DOHH2 (cell line): ENCODE results near the gene CFAP77.

Experiments
- H3F3A ChIP-seq: fragments of 200-600 bp; sonication (generic), shearing (Covaris generic); 2 replicates; pipeline ENCODE4 v1.6.0; 2016; ENCODE audit warnings: antibody characterized with exemption, mild to moderate bottlenecking; ENCODE audit not compliant: control insufficient read depth, insufficient read depth
- H3K27ac ChIP-seq: fragments of 200-600 bp; sonication (generic); 2 replicates; pipeline ENCODE4 v1.5.1; 2014; ENCODE audit warnings: low read depth, mild to moderate bottlenecking, low read length, moderate library complexity
- H3K27me3 ChIP-seq: fragments of 200-600 bp; sonication (generic); 2 replicates; pipeline ENCODE4 v1.6.1; 2014; ENCODE audit warnings: mild to moderate bottlenecking, low read length, mixed read lengths; ENCODE audit not compliant: control insufficient read depth
- H3K36me3 ChIP-seq: fragments of 200-600 bp; sonication (generic); 2 replicates; pipeline ENCODE4 v1.6.1; 2014; ENCODE audit warnings: mild to moderate bottlenecking, low read length, moderate library complexity, mixed read lengths; ENCODE audit not compliant: control insufficient read depth
- H3K4me1 ChIP-seq: fragments of 200-600 bp; sonication (generic); 2 replicates; pipeline ENCODE4 v1.6.1; 2014; ENCODE audit warnings: mild to moderate bottlenecking, low read length, mixed read lengths; ENCODE audit not compliant: control insufficient read depth
- H3K4me2 ChIP-seq: fragments of 200-600 bp; sonication (generic); 2 replicates; pipeline ENCODE4 v1.6.0; 2014; ENCODE audit warnings: mild to moderate bottlenecking, low read length, moderate library complexity
- H3K4me3 ChIP-seq: fragments of 200-600 bp; sonication (generic); 2 replicates; pipeline ENCODE4 v1.5.1; 2014; ENCODE audit warnings: mild to moderate bottlenecking, low read length, mixed read lengths
- H3K79me2 ChIP-seq: fragments of 200-600 bp; sonication (generic); 2 replicates; pipeline ENCODE4 v1.6.1; 2014; ENCODE audit warnings: mild to moderate bottlenecking, low read length, mixed read lengths; ENCODE audit not compliant: control insufficient read depth
- H3K9me2 ChIP-seq: fragments of 200-600 bp; sonication (generic); replicated peaks from 2 replicates; pipeline ENCODE4 v1.6.1; 2014; ENCODE audit warnings: mild to moderate bottlenecking, low read length, mixed read lengths; ENCODE audit not compliant: control insufficient read depth
- H3K9me3 ChIP-seq: fragments of 200-600 bp; sonication (generic); 2 replicates; pipeline ENCODE4 v1.6.1; 2014; ENCODE audit warnings: antibody characterized with exemption, low read length, mixed read lengths; ENCODE audit not compliant: control insufficient read depth, insufficient read depth
- H4K20me1 ChIP-seq: fragments of 200-600 bp; sonication (generic); 2 replicates; pipeline ENCODE4 v1.6.0; 2014; ENCODE audit warnings: low read depth, mild to moderate bottlenecking, antibody characterized with exemption, low read length, moderate library complexity; ENCODE audit not compliant: control insufficient read depth, insufficient read depth
- CTCF ChIP-seq: fragments of 200-600 bp; sonication (generic); IDR thresholded peaks from one replicate; pipeline ENCODE4 v1.5.1; 2014; ENCODE audit warnings: antibody characterized with exemption, mild to moderate bottlenecking, low read depth, low read length; ENCODE audit not compliant: poor library complexity, severe bottlenecking
- EZH2phosphoT487 ChIP-seq: fragments of 200-600 bp; sonication (generic); IDR thresholded peaks from 2 replicates; pipeline ENCODE4 v1.6.1; 2017; ENCODE audit warnings: borderline replicate concordance, mild to moderate bottlenecking, antibody characterized with exemption, low read length, moderate library complexity, mixed read lengths

The CFAP77 gene

DNA sequence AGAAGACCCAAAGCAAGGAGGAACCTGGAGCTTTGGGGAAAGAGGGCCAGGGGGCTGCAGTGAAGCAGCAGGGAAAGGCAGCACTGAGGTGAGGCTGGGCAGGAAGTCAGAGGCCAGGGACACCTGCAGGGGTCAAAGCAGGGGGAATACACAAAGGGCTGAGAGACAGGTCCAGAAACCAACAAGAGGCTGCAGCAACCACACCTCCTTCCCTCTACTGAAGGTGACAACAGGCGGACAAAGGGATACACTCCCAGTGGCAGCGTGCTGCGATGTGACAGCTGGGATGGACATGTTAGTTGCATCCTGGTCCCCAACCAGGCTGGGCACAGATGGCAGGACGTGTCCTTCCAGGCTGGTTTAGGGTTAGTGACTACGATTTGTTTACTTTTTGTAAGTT lies 12.6 kb downstream of the CFAP77 start:
- no peak overlapping the region for H3K4me2 ChIP-seq
- H4K20me1 ChIP-seq, result no peaks in the 10 kb centered on the region

GRCh38 chr9:132423503-132423902 lies 13.5 kb downstream of the CFAP77 start:
- Histone ChIP-seq H4K20me1 (no peaks in the 10 kb centered on the region), H3K4me1 (no peaks in the 10 kb centered on the region), H3K4me3 (no peak overlapping the region), H3K79me2 (no peaks in the 10 kb centered on the region), H3K9me3 (no peaks in the 10 kb centered on the region), H3K27ac (no peak overlapping the region), H3K27me3 (peaks cover 28% of the 10 kb centered on the region), H3K36me3 (no peaks in the 10 kb centered on the region), H3K4me2 (no peak overlapping the region), H3F3A (no peaks in the 10 kb centered on the region), H3K9me2 (no peaks in the 10 kb centered on the region)
- TF ChIP-seq EZH2phosphoT487 (no peak), CTCF (no peak)

More for the DNA sequence above, 12.6 kb downstream of the CFAP77 start:
- no peak overlapping the region for H3K4me3 ChIP-seq
- no peaks in the 10 kb centered on the region for H3K9me3 ChIP-seq
- H3K27ac ChIP-seq, result no peak overlapping the region
- TF ChIP-seq CTCF, result no peak
- TF ChIP-seq EZH2phosphoT487, result no peak
- H3K36me3 ChIP-seq, result no peaks in the 10 kb centered on the region
- no peaks in the 10 kb centered on the region for H3K79me2 ChIP-seq
- H3K9me2 ChIP-seq, result no peaks in the 10 kb centered on the region
- peaks cover 38% of the 10 kb centered on the region for H3K27me3 ChIP-seq
- H3F3A ChIP-seq, result no peaks in the 10 kb centered on the region
- H3K4me1 ChIP-seq, result no peaks in the 10 kb centered on the region

DNA sequence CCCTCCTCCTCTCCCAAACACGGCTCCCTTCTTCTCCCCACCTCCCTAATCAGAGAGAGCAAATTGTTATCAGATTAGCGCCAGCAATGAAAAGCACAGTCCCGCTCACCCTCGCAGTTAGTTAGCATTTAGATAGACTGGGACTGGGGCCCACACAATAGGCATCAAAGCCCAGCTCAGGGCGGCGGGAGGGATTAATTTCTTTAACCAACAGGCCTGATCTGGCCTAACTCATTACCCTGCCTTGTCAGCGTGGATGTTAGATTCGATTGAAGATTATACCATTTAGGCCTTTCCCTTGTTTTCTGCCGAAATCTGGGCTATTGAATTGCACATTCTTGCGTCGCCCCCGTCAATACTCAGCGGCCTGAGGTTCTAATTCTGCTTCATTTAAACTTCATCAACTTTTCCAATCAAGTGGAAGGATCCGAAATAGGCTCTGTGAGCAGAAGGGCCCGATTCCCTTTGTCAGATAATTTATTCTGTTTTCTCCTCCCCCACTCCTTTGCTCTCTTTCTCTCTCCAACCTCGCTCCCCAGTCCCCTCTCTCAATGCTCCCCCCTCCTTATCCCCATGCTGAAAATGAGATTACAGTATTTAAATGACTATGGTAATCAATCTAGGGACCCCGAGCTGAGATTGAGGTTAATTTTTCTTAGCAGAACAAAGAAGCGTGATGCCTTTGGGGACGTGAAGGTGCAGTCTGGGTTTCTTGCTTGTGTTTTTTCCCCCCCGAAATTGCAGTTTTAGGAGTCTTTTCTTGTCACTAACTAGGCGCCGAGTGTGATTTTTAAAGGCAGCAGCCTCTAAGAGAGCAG lies 15.1 kb downstream of the CFAP77 start:
- Histone ChIP-seq H3K79me2 (no peaks in the 10 kb centered on the region), H3K36me3 (no peaks in the 10 kb centered on the region), H3K9me3 (no peaks in the 10 kb centered on the region), H3K4me2 (no peak overlapping the region), H3K9me2 (no peaks in the 10 kb centered on the region), H4K20me1 (no peaks in the 10 kb centered on the region), H3K4me1 (peaks cover under 1% of the 10 kb centered on the region), H3K27ac (no peak overlapping the region), H3K27me3 (peaks cover 24% of the 10 kb centered on the region), H3F3A (no peaks in the 10 kb centered on the region), H3K4me3 (no peak overlapping the region)
- TF ChIP-seq CTCF (no peak), EZH2phosphoT487 (no peak)
